LNCAP (cell line): Measurements from ENCODE around the gene DYNLT1.

Experiments used
- TF ChIP-seq, protein P1 (sequence below): fragments of 450-650 bp; IDR thresholded peaks from 2 replicates; pipeline ENCODE4 v1.5.1; 2017; ENCODE audit warnings: mild to moderate bottlenecking

DYNLT1 gene

GRCh38 chr6:158680481-158680880 is 35.9 kb upstream of the DYNLT1 start:
- TF ChIP-seq, protein P1, sequence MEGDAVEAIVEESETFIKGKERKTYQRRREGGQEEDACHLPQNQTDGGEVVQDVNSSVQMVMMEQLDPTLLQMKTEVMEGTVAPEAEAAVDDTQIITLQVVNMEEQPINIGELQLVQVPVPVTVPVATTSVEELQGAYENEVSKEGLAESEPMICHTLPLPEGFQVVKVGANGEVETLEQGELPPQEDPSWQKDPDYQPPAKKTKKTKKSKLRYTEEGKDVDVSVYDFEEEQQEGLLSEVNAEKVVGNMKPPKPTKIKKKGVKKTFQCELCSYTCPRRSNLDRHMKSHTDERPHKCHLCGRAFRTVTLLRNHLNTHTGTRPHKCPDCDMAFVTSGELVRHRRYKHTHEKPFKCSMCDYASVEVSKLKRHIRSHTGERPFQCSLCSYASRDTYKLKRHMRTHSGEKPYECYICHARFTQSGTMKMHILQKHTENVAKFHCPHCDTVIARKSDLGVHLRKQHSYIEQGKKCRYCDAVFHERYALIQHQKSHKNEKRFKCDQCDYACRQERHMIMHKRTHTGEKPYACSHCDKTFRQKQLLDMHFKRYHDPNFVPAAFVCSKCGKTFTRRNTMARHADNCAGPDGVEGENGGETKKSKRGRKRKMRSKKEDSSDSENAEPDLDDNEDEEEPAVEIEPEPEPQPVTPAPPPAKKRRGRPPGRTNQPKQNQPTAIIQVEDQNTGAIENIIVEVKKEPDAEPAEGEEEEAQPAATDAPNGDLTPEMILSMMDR: no peak

GRCh38 chr6:158680015-158680414 is 35.5 kb upstream of the DYNLT1 start:
- TF ChIP-seq, protein P1: no peak

DNA sequence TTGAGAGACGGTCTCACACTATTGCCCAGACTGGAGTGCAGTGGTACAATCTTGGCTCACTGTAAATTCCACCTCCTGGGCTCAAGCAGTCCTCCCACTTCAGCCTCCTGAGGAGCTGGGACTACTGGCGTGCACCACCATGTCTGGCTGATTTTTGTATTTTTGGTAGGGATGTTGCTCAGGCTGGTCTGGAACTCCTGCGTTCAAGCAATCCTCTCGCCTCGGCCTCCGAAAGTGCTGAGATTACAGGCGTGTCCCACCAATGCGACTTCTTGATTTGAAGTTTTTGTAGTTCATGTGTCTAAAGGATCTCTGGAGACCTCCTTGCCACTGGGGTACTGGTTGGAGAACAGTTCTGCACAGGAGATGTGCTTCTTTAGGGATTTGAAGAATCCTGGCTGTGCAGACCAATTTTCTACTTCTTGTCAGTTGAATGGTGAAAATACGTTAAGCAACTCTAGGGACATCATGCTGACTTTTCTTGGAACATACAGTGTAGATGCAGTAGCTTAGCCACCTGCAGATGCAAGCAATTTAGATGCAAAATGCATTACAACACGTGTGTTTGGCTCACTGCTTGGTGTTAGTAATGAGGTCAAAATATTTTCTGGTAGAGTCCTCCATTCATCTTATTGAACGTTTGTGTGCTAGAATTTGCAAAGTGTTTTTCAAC is 33.5 kb upstream of the DYNLT1 start:
- TF ChIP-seq, protein P1: no peak

DNA sequence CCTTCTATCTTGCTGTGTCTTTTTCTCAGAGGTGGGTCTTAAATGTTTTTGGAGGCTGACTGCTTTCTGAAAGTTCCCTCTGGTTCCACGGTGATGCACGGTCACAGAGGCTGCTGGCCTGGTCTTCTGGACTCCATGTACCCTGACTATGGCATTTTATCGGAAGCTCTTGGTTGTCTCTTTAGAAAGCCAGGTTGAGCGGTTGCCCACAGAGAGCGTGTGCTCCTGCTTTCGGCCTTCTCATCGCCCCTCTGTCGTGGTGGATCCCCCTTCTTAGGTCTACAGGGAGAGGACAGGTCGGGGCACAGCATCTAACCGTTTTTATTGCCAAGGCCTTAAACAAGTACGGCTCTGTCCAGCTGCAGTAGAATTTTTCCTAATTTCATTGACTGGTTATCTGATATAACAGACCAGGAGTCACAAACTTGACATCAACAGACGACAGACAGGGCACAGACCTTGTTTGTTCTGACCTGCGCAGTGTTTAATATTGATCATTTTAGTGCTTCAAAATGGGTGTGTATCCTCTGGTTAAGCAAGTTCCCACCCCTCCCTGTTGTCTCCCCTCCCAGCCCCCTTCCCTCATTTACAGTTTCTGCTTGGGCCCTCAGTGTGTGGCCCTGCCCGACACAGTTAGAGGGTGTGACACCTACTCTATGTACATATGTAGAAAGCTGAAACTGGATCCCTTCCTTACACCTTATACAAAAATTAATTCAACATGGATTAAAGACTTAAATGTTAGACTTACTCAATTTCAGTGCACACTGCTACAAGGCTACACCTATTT is 30.0 kb upstream of the DYNLT1 start:
- TF ChIP-seq, protein P1: no peak

DNA sequence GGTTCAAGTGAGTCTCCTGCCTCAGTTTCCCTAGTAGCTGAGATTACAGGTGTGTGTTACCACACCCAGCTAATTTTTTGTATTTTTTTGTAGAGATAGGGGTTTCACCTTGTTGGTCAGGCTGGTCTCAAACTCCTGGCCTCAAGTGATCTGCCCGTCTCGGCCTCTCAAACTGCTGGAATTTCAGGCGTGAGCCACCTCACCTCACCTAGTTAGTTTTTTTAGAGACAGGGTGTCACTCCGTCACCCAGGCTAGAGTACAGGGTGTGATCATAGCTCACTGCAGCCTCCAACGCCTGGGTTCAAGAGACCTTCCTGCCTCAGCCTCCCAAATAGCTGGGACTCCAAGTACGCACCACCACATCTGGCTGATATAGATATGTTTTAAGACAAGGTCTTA is 28.2 kb upstream of the DYNLT1 start:
- TF ChIP-seq, protein P1: no peak

- TF ChIP-seq, protein P1: no peak
These were observed 24.8 kb upstream of the DYNLT1 start for GRCh38 chr6:158669145-158670035.

DNA sequence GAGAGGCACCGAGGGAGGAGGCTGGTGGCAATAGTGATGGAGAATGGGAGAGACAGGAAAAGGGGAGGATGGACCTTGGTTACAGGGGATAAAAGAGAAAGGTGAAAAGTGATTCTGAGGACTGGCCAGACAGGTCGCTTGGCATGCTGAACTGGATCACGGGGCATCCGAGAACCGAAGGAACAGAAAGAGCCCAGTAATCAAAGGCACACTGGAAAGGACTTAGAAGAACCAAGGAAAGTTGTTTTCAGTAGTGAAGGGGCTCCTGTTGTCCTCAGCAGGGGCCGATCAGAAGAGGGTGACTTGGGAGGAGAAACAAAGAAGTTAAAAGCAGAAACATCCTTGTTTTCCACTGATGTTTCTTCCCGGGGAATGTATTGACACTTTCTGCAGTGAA is 24.2 kb upstream of the DYNLT1 start:
- TF ChIP-seq, protein P1: no peak
